Stimulated activated CD4-positive, alpha-beta T cell treated with anti-CD3 and anti-CD28 coated beads, Interleukin-2, amount 100 ng/mL, for 48 hours (primary cell): ENCODE measurements around the gene MATK.

Experiments
- DNase-seq, 2 donors: peaks; one replicate each; pipeline ENCODE4 v3.0.0-alpha.2; 2020

MATK gene

GRCh38 chr19:3788996-3789778, 3.0 kb upstream of the MATK start:
- no peak for DNase-seq

GRCh38 chr19:3785451-3785937, 687 bp downstream of the MATK start:
- DNase-seq: peak in 1 of 2 donors; percentile 17

- no peak for DNase-seq
Observed at GRCh38 chr19:3784607-3785450, 1.4 kb downstream of the MATK start.

- peak; percentile 25 to 36 for DNase-seq
Observed at GRCh38 chr19:3783660-3784584, 2.3 kb downstream of the MATK start.

- no peak for DNase-seq
Observed at GRCh38 chr19:3782903-3783302, 3.3 kb downstream of the MATK start.

- DNase-seq: no peak
Observed at GRCh38 chr19:3782330-3782729, 3.9 kb downstream of the MATK start.

- DNase-seq: no peak
Observed at GRCh38 chr19:3781603-3782002, 4.6 kb downstream of the MATK start.

- DNase-seq: no peak
Observed at GRCh38 chr19:3780786-3781304, 5.3 kb downstream of the MATK start.

- no peak for DNase-seq
Observed at GRCh38 chr19:3778899-3779723, 7.1 kb downstream of the MATK start.

GRCh38 chr19:3778104-3778867, 7.9 kb downstream of the MATK start:
- DNase-seq: no peak

- no peak for DNase-seq
Observed at GRCh38 chr19:3776479-3777040, 9.6 kb downstream of the MATK start.

GRCh38 chr19:3775831-3776230, 10.3 kb downstream of the MATK start:
- DNase-seq: no peak

- DNase-seq: no peak
Observed at GRCh38 chr19:3775374-3775711, 10.8 kb downstream of the MATK start.

GRCh38 chr19:3774621-3775373, 11.4 kb downstream of the MATK start:
- no peak for DNase-seq

- DNase-seq: no peak
Observed at GRCh38 chr19:3773814-3774515, 12.2 kb downstream of the MATK start.

- no peak for DNase-seq
Observed at GRCh38 chr19:3771906-3772455, 14.2 kb downstream of the MATK start, which contains the start of gene RAX2. RAX2 (minus strand) TSS chr19:3772228; CDS start chr19:3771742, 486 bp downstream.

- no peak for DNase-seq
Observed at GRCh38 chr19:3771000-3771905, 14.9 kb downstream of the MATK start.
